NCI-H1092 treated with DMSO at 0.1 percent for 48 hours (cell line): ENCODE results near the gene CDH23.
"Not testable (repeated sequence)": the region's sequence is repeated elsewhere in the genome, so short reads cannot be mapped to it uniquely, and the experiment has no call there.

ENCODE experiments used
- DNase-seq: peaks from one replicate; lab custom pipeline; 2025; lab: John Stamatoyannopoulos, UW

Gene CDH23

GRCh38 chr10:71584461-71584860 lies 187.7 kb downstream of the CDH23 start:
- DNase-seq, result no peak

GRCh38 chr10:71584902-71585563 lies 188.3 kb downstream of the CDH23 start:
- no peak for DNase-seq

GRCh38 chr10:71585564-71586290 lies 189.0 kb downstream of the CDH23 start:
- no peak for DNase-seq

GRCh38 chr10:71587941-71588573 lies 191.3 kb downstream of the CDH23 start:
- no peak for DNase-seq

- no peak for DNase-seq
Measured at GRCh38 chr10:71588685-71589084, 192.0 kb downstream of the CDH23 start.

- DNase-seq, result peak; percentile 33
Measured at GRCh38 chr10:71589617-71590551, 193.2 kb downstream of the CDH23 start.

- DNase-seq, result peak; percentile 16
Measured at GRCh38 chr10:71590781-71591350, 194.1 kb downstream of the CDH23 start.

- no peak for DNase-seq
Measured at GRCh38 chr10:71594934-71595571, 198.3 kb downstream of the CDH23 start.

- no peak for DNase-seq
Measured at GRCh38 chr10:71595649-71596048, 198.9 kb downstream of the CDH23 start.

GRCh38 chr10:71596127-71596526 lies 199.4 kb downstream of the CDH23 start:
- DNase-seq, result no peak

GRCh38 chr10:71596759-71597158 lies 200.0 kb downstream of the CDH23 start:
- no peak for DNase-seq

GRCh38 chr10:71597821-71598498 lies 201.2 kb downstream of the CDH23 start:
- DNase-seq, result no peak

- DNase-seq, result peak; percentile 5
Measured at GRCh38 chr10:71598621-71599055, 201.9 kb downstream of the CDH23 start.

GRCh38 chr10:71599518-71599917 lies 202.8 kb downstream of the CDH23 start:
- no peak for DNase-seq

GRCh38 chr10:71600242-71600641 lies 203.5 kb downstream of the CDH23 start:
- DNase-seq, result not testable (repeated sequence)

GRCh38 chr10:71600849-71601248 lies 204.1 kb downstream of the CDH23 start:
- no peak for DNase-seq

- no peak for DNase-seq
Measured at GRCh38 chr10:71601273-71601672, 204.6 kb downstream of the CDH23 start.

- no peak for DNase-seq
Measured at GRCh38 chr10:71603150-71603549, 206.4 kb downstream of the CDH23 start.

- no peak for DNase-seq
Measured at GRCh38 chr10:71603754-71604153, 207.0 kb downstream of the CDH23 start.

GRCh38 chr10:71604324-71605018 lies 207.8 kb downstream of the CDH23 start:
- DNase-seq, result no peak
